ENCODE measurements around the gene PAFAH2.
"Not testable (repeated sequence)": the region's sequence is repeated elsewhere in the genome, so short reads cannot be mapped to it uniquely, and the experiment has no call there.

PAFAH2 gene

GRCh38 chr1:26009796-26010447, 12.1 kb upstream of the PAFAH2 start:
- no peak for DNase-seq

- DNase-seq, result no peak
These were observed 8.8 kb upstream of the PAFAH2 start for GRCh38 chr1:26006710-26007109.

- DNase-seq, result no peak
These were observed 7.7 kb upstream of the PAFAH2 start for GRCh38 chr1:26005434-26006105.

GRCh38 chr1:26003756-26004155, 5.9 kb upstream of the PAFAH2 start:
- DNase-seq, result no peak

GRCh38 chr1:26003262-26003661, 5.4 kb upstream of the PAFAH2 start:
- DNase-seq, result no peak

- DNase-seq, result no peak
These were observed 1.4 kb upstream of the PAFAH2 start for GRCh38 chr1:25999041-25999800.

- no peak for DNase-seq
These were observed 666 bp downstream of the PAFAH2 start for GRCh38 chr1:25996966-25997827.

- no peak for DNase-seq
These were observed 3.3 kb downstream of the PAFAH2 start for GRCh38 chr1:25994402-25995150.

GRCh38 chr1:25993197-25993951, 4.5 kb downstream of the PAFAH2 start:
- no peak for DNase-seq

GRCh38 chr1:25992689-25993171, 5.1 kb downstream of the PAFAH2 start:
- DNase-seq, result no peak

- DNase-seq, result no peak
These were observed 5.8 kb downstream of the PAFAH2 start for GRCh38 chr1:25991937-25992688.

GRCh38 chr1:25990702-25991395, 7.0 kb downstream of the PAFAH2 start:
- DNase-seq, result no peak

GRCh38 chr1:25990251-25990650, 7.6 kb downstream of the PAFAH2 start:
- no peak for DNase-seq

- DNase-seq, result no peak
These were observed 8.2 kb downstream of the PAFAH2 start for GRCh38 chr1:25989440-25990234.

- DNase-seq, result no peak
These were observed 9.9 kb downstream of the PAFAH2 start for GRCh38 chr1:25987951-25988350.

- DNase-seq, result not testable (repeated sequence)
These were observed 11.1 kb downstream of the PAFAH2 start for GRCh38 chr1:25986773-25987172.

GRCh38 chr1:25985670-25986069, 12.2 kb downstream of the PAFAH2 start:
- no peak for DNase-seq

GRCh38 chr1:25985171-25985570, 12.7 kb downstream of the PAFAH2 start:
- no peak for DNase-seq

GRCh38 chr1:25979210-25979609, 18.7 kb downstream of the PAFAH2 start:
- DNase-seq, result no peak
